HAP-1 (cell line): ENCODE results near the gene HAO1.

Source experiments
- DNase-seq, 2 experiments: peaks; one replicate each; pipeline ENCODE4 v3.0.0-alpha.2; 2016 to 2020; ENCODE audit warnings: low spot score in 2 of 2
- H3K27me3 ChIP-seq: fragments of 250-450 bp; sonication (Bioruptor Pico); 2 replicates; pipeline ENCODE4 v1.5.1; 2020; ENCODE audit warnings: low read depth, mild to moderate bottlenecking, moderate library complexity
- H3K36me3 ChIP-seq: fragments of 250-450 bp; sonication (Bioruptor Pico); replicated peaks from 2 replicates; pipeline ENCODE4 v1.5.1; 2020; ENCODE audit warnings: mild to moderate bottlenecking
- H3K4me1 ChIP-seq: fragments of 250-450 bp; sonication (Bioruptor Pico); 2 replicates; pipeline ENCODE4 v1.5.1; 2020; ENCODE audit warnings: mild to moderate bottlenecking
- H3K4me3 ChIP-seq: fragments of 250-450 bp; sonication (Bioruptor Pico); 2 replicates; pipeline ENCODE4 v1.5.1; 2020; ENCODE audit warnings: mild to moderate bottlenecking, moderate library complexity
- H3K9me3 ChIP-seq: fragments of 250-450 bp; sonication (Bioruptor Pico); 2 replicates; pipeline ENCODE4 v1.5.1; 2020; ENCODE audit warnings: mild to moderate bottlenecking, moderate library complexity
- in situ Hi-C: fragments of 300-500 bp; cut with MboI; formaldehyde crosslinking; loops from 3 replicates; pipeline ENCODE4 v1.14.3; 2020; ENCODE audit warnings: low sequenced_read_pairs, inconsistent platforms, mixed read lengths

HAO1 gene

DNA sequence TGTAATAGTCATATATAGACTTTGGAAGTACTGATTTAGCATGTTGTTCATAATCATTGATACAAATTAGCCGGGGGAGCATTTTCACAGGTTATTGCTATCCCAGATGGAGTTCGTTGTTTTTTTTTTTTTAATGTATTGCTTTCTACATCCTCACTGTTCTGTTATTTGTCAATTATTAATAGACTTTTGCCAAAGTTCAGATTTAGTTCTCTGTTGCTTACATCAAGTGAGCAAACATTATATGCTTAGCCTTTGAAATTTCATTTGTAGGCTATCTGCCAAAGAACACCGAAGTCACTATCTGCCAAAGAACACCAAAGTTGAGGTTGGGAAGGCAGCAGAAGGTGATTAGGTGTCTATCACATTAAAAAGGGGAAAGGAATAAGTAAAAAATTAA, at the start of gene HAO1:
Gene HAO1, minus strand, starts transcription at position 118 of the 400 bp plus-strand sequence. Its CDS starts 36 bp downstream, at position 82.
- H3K36me3 ChIP-seq, result no peaks in the 10 kb centered on the region
- in situ Hi-C loops, result loop anchor here (25.0 kb wide), 1 partner anchor 772 kb away; no protein-coding TSS in a partner anchor
- H3K4me3 ChIP-seq, result no peak within 1 kb of the TSS
- DNase-seq, result no peak
- H3K27me3 ChIP-seq, result no peaks in the 10 kb centered on the region; the same call in 1 of the 2 replicates
- H3K4me1 ChIP-seq, result 0 out of 2 replicates have a peak, but pooled peaks cover 4% of the 10 kb centered on the region
- H3K9me3 ChIP-seq, result no peaks in the 10 kb centered on the region

DNA sequence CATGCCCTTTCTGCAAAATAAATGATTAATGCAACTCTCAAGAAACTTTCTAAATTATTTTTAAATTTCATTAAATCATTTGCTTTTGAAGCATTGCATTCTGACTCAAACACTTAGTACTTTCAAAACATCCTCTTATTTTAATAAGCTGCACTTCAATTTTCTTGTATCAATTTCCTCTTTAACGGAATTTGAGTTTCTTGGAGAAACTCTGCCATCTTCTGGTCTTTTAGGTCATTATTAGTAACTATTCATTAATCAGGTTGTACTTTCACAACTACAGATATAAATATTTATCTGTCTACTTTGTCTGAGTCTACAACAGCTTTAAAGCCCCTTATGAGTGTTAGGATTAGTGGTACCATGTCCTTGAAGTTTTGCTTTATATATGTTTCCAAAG, 49.1 kb upstream of the HAO1 start:
- Histone ChIP-seq H3K9me3 (no peaks in the 10 kb centered on the region), H3K4me1 (no peaks in the 10 kb centered on the region), H3K36me3 (no peaks in the 10 kb centered on the region), H3K4me3 (no peak overlapping the region), H3K27me3 (no peaks in the 10 kb centered on the region)
- no peak for DNase-seq
- in situ Hi-C loops, result no loop called here

DNA sequence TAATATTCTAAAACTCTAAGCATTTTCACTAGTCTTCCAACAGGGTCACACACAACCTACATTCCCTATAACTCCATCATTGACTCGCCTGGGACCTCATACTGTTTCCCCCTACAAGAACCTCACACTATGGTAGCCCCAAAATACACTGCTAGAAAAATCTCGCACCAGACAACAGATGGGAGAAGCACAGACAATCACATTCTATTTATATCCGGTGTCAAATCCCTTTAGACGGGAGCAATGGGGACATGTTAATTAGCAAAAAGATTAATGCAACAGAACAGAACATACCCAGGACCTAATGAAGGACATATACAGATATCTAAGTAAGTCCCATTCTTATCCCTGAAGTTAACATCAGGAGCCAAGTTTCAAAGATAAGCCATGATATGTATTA, 45.7 kb upstream of the HAO1 start:
- in situ Hi-C loops, result no loop called here
- H3K27me3 ChIP-seq, result no peaks in the 10 kb centered on the region
- DNase-seq, result no peak
- no peaks in the 10 kb centered on the region for H3K4me1 ChIP-seq
- H3K9me3 ChIP-seq, result no peaks in the 10 kb centered on the region
- peaks cover 5% of the 10 kb centered on the region; the same call in 1 of the 2 replicates for H3K36me3 ChIP-seq
- H3K4me3 ChIP-seq, result no peak overlapping the region

DNA sequence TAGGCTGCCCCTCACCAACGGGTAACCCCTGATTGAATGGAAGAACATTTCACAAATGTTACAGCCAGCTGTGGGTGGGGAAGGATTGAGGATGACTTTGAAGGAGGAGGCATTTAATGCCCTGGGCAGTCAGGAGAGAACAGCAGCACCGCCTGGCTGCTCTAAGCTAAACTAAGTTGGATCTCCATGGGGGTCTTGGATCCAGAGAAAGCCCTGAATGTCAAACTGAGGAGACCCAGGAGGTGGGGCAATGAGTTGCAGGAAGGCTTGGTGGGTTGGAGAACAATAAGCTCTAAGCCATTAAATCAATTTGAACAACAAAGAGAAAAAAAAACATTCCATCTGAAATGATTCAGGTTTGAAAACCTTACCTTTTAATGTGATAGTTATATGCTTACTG, 43.9 kb upstream of the HAO1 start:
- H3K27me3 ChIP-seq, result no peaks in the 10 kb centered on the region
- no peak for DNase-seq
- no peaks in the 10 kb centered on the region for H3K4me1 ChIP-seq

DNA sequence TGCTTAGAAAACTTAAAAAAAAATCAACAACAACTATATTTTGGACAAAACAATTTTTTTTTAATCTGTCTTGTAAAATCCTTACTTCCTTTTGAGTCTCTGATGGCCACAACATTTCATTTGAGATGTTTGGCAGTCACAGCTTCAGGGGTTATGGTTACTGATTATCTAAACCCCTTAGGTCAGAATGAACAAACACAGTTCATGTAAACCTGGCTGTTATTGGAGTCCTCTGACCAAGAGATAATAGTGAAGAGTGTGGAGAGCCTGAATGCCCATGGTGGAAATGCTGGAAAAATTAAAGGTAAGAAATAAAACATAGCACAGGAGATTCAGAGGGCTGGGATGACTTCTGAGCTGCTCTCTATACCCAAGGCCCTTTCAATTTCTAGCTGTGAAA, 41.1 kb upstream of the HAO1 start:
- Histone ChIP-seq H3K36me3 (peaks cover 5% of the 10 kb centered on the region; the same call in 1 of the 2 replicates), H3K27me3 (no peaks in the 10 kb centered on the region), H3K4me3 (no peak overlapping the region), H3K4me1 (no peaks in the 10 kb centered on the region), H3K9me3 (no peaks in the 10 kb centered on the region)
- no peak for DNase-seq
- in situ Hi-C loops, result no loop called here

More for the DNA sequence above, 43.9 kb upstream of the HAO1 start:
- no peaks in the 10 kb centered on the region for H3K9me3 ChIP-seq
- no peak overlapping the region for H3K4me3 ChIP-seq
- H3K36me3 ChIP-seq, result peaks cover 5% of the 10 kb centered on the region; the same call in 1 of the 2 replicates
- in situ Hi-C loops, result no loop called here

DNA sequence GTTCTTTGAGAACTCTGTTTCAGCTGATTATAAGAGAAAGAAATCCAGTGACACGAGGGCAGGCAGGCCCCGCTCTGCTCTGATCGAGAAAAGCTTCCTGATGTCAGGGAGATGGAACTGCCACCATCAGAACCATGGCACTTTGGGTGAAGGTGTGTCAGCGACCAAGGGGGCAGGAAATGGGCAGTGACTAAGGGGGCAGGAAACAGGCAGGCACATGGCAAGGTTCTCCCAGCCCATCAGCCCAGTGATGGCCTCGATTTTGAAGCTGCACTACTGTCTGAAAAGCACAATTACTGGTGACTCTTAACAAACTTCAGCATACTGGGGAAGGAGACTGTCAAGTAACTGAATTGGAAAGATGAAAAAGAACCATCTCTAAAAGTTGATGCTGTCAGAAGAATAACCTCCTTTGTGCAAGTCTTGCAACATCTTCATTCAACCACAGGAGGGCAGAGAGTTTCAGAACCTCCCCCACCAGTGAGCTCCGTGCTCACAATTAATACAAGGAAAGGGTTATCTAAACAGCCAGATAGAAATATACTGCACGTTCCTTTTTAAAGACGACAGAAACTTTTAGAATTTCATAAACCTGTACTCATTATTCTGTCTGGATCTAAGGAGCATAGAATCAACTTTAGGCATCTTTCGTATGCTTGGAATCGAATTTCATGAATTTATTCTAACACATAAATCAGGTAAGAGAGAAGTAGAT, 40.2 kb upstream of the HAO1 start:
- no peaks in the 10 kb centered on the region for H3K4me1 ChIP-seq
- H3K27me3 ChIP-seq, result no peaks in the 10 kb centered on the region
- peaks cover 5% of the 10 kb centered on the region; the same call in 1 of the 2 replicates for H3K36me3 ChIP-seq
- peak; percentile 29 to 38 for DNase-seq
- H3K9me3 ChIP-seq, result no peaks in the 10 kb centered on the region
- in situ Hi-C loops, result no loop called here
- no peak overlapping the region for H3K4me3 ChIP-seq

DNA sequence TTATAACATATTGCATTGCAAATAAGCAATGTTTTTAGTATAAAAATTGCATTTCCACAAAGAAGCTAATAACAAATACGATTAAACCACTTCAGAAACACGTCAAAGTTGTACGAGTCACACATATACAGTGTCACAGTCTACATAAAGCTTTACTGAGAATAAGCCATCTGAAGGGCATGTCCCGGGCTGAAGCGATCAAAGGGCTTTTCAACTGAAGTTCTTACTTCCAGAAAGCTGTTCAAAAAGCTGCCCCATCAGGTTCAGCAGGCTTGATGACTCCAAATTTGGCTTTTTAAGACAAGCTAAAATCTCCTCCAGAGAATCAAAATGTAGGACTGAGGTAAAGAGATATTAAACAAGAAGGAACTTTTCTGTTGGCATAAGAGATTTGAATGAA, 37.5 kb upstream of the HAO1 start:
- Histone ChIP-seq H3K27me3 (no peaks in the 10 kb centered on the region), H3K4me3 (no peak overlapping the region), H3K9me3 (no peaks in the 10 kb centered on the region), H3K4me1 (no peaks in the 10 kb centered on the region), H3K36me3 (peaks cover 5% of the 10 kb centered on the region; the same call in 1 of the 2 replicates)
- in situ Hi-C loops, result no loop called here
- DNase-seq, result no peak

DNA sequence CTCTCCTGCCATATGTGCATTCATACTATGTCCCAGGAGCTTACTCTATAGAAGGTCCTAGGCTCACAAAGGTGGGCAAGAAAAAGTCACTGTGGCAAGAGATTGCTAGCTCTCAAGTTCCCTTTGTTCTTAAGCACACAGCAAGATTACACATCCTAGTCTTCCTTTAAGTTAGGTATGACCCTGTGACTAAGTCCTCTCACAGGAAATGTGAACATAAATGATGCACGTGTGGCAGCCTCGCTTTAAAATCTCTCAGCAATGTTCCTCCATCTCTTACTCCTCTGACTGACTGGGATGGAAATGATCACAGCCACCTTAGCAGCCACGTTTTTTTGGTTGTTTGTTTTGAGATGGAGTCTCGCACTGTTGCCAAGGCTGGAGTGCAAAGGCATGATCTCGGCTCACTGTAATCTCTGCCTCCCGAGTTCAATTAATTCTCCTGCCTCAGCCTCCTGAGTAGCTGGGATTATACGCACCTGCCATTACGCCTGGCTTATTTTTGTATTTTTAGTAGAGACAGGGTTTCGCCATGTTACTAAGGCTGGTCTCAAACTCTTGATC, 35.7 kb upstream of the HAO1 start:
- H3K27me3 ChIP-seq, result no peaks in the 10 kb centered on the region
- H3K36me3 ChIP-seq, result no peaks in the 10 kb centered on the region
- no peaks in the 10 kb centered on the region for H3K4me1 ChIP-seq
- in situ Hi-C loops, result no loop called here
- H3K4me3 ChIP-seq, result no peak overlapping the region
- DNase-seq, result no peak
- no peaks in the 10 kb centered on the region for H3K9me3 ChIP-seq

DNA sequence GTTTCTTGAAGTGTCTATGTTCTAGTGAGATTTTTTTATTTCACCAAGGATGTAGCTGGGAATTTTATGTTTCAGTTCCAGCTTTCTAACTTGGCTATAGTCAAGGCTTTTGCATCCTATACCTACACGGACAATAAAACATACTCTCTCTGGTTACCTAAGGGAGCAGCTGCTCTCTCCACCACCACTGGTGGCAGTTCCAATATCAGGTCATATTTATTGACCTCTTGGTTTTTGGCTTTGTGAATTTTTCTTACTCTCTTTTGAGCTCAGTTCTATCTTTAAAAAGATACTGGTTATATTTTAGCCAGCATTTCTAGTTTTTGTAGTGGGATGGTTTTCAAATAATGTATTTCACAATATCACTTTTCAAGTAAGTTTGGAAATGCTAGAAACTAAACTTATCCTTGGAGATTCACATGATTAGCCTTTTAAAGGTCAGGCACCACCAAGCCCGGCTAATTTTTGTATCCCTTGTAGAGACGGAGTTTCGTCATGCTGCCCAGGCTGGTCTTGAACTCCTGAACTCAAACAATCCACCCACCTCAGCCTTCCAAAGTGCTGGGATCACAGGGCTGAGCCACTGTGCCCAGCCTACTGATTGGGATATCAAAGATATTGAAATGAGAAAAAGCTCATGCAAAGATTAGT, 34.7 kb upstream of the HAO1 start:
- 0 out of 2 replicates have a peak, but pooled peaks cover 2% of the 10 kb centered on the region for H3K4me1 ChIP-seq
- in situ Hi-C loops, result no loop called here
- no peak overlapping the region for H3K4me3 ChIP-seq
- DNase-seq, result no peak
- H3K9me3 ChIP-seq, result no peaks in the 10 kb centered on the region
- H3K36me3 ChIP-seq, result no peaks in the 10 kb centered on the region
- no peaks in the 10 kb centered on the region for H3K27me3 ChIP-seq

DNA sequence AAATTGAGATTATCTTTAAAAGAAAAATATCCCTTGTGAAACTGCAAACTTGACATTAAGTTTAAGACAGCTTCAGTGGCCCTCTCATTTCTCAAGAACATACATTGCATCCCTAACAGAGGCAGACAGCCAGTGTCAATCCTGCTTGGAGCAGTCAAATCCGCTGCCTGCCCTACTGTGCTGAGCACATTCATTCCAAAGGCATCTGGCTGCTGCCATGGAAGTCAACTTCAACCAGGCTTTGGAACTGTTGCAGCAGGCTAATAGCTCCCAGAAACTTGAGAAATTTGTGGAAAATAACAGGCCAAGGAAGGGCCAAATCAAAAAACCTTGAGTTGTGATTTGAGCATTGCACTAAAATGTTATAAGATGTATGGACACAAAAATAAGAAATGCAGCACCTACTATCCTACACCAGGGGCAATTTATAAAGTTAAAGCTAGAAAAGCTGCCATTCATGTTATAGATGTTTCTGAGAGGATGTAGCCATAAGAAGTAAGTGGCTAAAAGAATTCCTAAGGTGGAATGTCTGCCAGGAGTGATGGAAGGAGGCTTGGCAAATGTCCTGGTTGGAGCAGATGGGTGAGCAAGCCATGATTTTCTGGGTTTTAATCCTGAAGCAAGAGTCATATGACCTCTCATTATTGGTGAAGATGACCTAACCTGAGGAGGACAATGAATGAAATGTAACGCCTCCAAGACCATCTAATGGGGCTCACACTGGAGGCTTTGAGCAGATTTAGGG, 31.4 kb upstream of the HAO1 start:
- in situ Hi-C loops, result no loop called here
- Histone ChIP-seq H3K27me3 (no peaks in the 10 kb centered on the region), H3K9me3 (no peaks in the 10 kb centered on the region), H3K36me3 (no peaks in the 10 kb centered on the region), H3K4me3 (no peak overlapping the region), H3K4me1 (0 out of 2 replicates have a peak, but pooled peaks cover 6% of the 10 kb centered on the region)
- DNase-seq, result no peak

DNA sequence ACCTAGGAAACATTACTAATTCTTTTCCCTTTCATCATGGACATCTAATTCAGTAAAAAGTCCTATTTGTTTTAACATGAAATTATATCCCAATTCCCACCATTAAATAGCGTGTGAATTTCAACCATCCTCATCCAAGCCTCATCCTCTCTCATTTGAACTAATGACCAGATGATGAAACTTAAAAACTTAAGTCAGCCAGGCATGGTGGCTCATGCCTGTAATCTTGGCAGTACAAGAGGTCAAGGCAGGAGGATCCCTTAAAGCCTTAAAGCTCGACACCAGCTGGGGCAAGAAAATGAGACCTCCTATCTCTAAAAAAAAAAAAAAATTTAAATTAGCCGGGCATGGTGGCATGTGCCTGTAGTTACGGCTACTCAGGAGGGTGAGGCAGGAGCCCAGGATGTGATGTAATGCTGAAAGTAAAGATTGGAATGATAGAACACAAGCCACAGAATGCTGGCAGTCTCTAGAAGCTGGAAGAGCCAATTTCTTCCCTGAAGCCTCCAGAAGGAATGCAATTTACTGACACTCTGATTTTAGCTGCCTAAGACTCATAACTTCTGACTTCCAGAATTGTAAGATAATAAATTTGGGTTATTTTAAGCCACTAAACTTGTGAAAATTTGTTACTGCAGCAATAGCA, 27.1 kb upstream of the HAO1 start:
- in situ Hi-C loops, result no loop called here
- DNase-seq, result no peak
- 0 out of 2 replicates have a peak, but pooled peaks cover 6% of the 10 kb centered on the region for H3K4me1 ChIP-seq

DNA sequence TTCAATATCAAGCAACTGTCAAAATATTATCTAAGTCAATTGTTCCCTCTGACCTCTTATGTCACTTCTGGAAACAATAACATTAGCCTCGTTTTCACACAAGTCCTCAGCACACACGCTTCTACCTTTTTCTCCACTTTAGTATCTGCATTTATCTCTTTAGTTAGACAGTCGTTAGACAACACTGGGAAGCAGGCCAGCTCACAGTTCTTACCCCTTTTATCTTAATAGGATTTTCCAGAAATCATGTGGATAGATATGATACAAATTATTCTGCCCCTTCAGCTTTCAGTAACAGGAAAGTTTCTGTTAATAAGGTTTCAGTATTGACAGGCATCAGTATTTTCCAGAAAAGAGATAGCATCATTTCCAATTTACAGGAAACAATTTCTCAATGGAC, 25.9 kb upstream of the HAO1 start:
- no peaks in the 10 kb centered on the region for H3K27me3 ChIP-seq
- no peak for DNase-seq
- no peaks in the 10 kb centered on the region for H3K9me3 ChIP-seq
- H3K36me3 ChIP-seq, result no peaks in the 10 kb centered on the region
- in situ Hi-C loops, result no loop called here
- no peak overlapping the region for H3K4me3 ChIP-seq
- H3K4me1 ChIP-seq, result 0 out of 2 replicates have a peak, but pooled peaks cover 6% of the 10 kb centered on the region

More for the DNA sequence above, 27.1 kb upstream of the HAO1 start:
- Histone ChIP-seq H3K27me3 (no peaks in the 10 kb centered on the region), H3K9me3 (no peaks in the 10 kb centered on the region), H3K36me3 (no peaks in the 10 kb centered on the region), H3K4me3 (no peak overlapping the region)

DNA sequence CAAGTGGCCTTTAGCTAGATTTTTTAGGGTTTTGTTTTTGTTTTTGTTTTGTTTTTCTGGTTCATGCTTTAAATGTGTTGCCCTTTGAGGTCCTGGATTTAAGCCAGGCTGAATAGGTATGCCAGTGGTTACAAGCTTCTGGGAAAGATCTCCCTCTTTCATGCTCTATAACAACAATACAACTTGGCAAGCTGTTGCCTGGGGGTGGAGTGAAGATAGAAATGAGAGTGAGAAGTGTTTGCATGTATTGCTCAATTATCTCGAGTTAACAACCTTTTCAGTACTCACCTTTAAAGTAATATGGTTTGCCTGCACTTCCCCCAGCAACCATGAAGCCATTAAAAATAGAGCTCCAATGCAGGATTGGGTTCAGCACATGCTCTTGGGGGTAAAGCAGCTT, 19.2 kb upstream of the HAO1 start:
- no peak for DNase-seq
- in situ Hi-C loops, result no loop called here
- no peaks in the 10 kb centered on the region for H3K9me3 ChIP-seq
- no peak overlapping the region for H3K4me3 ChIP-seq
- peaks cover 2% of the 10 kb centered on the region for H3K4me1 ChIP-seq
- H3K27me3 ChIP-seq, result no peaks in the 10 kb centered on the region
- no peaks in the 10 kb centered on the region for H3K36me3 ChIP-seq
